ENCODE results near the gene MIPOL1. TPM values are rescaled to one million over a fixed set of nuclear protein-coding genes. Genes with fewer than 3 reads are reported as not detected.

Gene MIPOL1
- total and polyA plus RNA-seq, 8 donors, result 10.4 to 16.0 (median 12.4) TPM

GRCh38 chr14:37257501-37258070, 59.8 kb downstream of the MIPOL1 start:
- H3K27me3 ChIP-seq, result no peaks in the 10 kb centered on the region
- H3K9me3 ChIP-seq, result no peaks in the 10 kb centered on the region
- H3K36me3 ChIP-seq, result no peaks in the 10 kb centered on the region
- H3K27ac ChIP-seq, result no peak overlapping the region
- intact Hi-C loops (cut with DNase I), result no loop called here
- H3K4me1 ChIP-seq, result no peaks in the 10 kb centered on the region
- no peak overlapping the region for H3K4me3 ChIP-seq
- DNase-seq, result no peak
- TF ChIP-seq CTCF (IDR thresholded peaks at IDR 0.05), result no peak
- ATAC-seq, result no peak

DNA sequence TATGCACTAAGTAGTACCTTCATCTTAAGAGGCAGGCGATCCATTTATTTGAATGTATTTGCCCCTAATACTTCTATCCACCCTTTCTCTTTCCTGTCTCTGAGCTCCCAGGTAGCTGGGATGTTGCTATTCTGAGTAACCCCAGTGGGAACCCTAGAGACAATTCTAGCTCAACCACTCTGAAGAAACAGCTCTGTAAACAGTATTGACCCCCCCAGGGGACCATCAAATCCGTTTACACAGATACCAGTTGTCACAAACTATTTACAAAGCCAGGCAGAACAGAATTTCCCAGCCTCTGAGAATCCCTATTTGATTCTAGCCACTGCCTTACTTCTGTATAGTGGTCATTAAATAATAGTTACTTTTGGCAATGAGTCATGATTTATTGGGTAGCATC, 64.9 kb downstream of the MIPOL1 start:
- no peak overlapping the region for H3K4me3 ChIP-seq
- no peak overlapping the region for H3K27ac ChIP-seq
- H3K27me3 ChIP-seq, result no peaks in the 10 kb centered on the region
- H3K9me3 ChIP-seq, result no peaks in the 10 kb centered on the region
- H3K36me3 ChIP-seq, result no peaks in the 10 kb centered on the region
- TF ChIP-seq CTCF (IDR thresholded peaks at IDR 0.05), result no peak
- DNase-seq (no peak), ATAC-seq (no peak)
- H3K4me1 ChIP-seq, result no peaks in the 10 kb centered on the region
- intact Hi-C loops (cut with DNase I), result no loop called here

- Histone ChIP-seq H3K4me3 (no peak overlapping the region), H3K9me3 (no peaks in the 10 kb centered on the region), H3K27ac (no peak overlapping the region), H3K4me1 (no peaks in the 10 kb centered on the region), H3K27me3 (no peaks in the 10 kb centered on the region), H3K36me3 (no peaks in the 10 kb centered on the region)
- no peak for ATAC-seq
- no peak for TF ChIP-seq CTCF (IDR thresholded peaks at IDR 0.05)
- intact Hi-C loops (cut with DNase I), result no loop called here
- DNase-seq, result no peak
Measured at GRCh38 chr14:37263656-37264236, 66.0 kb downstream of the MIPOL1 start.

- no peak overlapping the region for H3K4me3 ChIP-seq
- H3K27ac ChIP-seq, result no peak overlapping the region
- DNase-seq (no peak), ATAC-seq (no peak)
- H3K9me3 ChIP-seq, result no peaks in the 10 kb centered on the region
- no peaks in the 10 kb centered on the region for H3K27me3 ChIP-seq
- no peak for TF ChIP-seq CTCF (IDR thresholded peaks at IDR 0.05)
- intact Hi-C loops (cut with DNase I), result no loop called here
- H3K36me3 ChIP-seq, result no peaks in the 10 kb centered on the region
- no peaks in the 10 kb centered on the region for H3K4me1 ChIP-seq
Measured at GRCh38 chr14:37268788-37269187, 71.1 kb downstream of the MIPOL1 start.

DNA sequence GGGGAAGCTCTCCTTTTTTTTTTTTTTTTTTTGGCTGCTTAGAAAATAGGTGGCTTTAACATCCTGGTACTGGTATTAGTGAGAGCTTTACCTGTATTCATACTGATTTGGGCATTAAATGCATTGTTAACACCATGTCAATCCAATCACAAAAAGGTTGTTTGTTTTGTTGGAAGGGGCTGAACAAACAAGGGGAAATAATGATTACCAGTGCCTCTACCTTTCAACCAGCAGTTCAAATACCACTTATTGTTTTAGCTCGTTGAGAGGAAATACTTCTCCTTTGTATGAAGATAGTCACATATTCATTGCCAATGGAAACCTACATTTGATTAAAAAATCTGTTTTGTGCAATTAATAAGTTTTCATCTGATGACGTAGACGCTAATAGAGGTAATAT, 72.9 kb downstream of the MIPOL1 start:
- H3K4me1 ChIP-seq, result no peaks in the 10 kb centered on the region
- intact Hi-C loops (cut with DNase I), result no loop called here
- TF ChIP-seq CTCF (IDR thresholded peaks at IDR 0.05), result no peak
- no peaks in the 10 kb centered on the region for H3K9me3 ChIP-seq
- no peak overlapping the region for H3K27ac ChIP-seq
- H3K27me3 ChIP-seq, result no peaks in the 10 kb centered on the region
- H3K36me3 ChIP-seq, result no peaks in the 10 kb centered on the region
- ATAC-seq, result no peak
- no peak overlapping the region for H3K4me3 ChIP-seq
- no peak for DNase-seq
